ENCODE measurements around the gene FCRL4. TPM values are rescaled to one million over a fixed set of nuclear protein-coding genes. Genes with fewer than 3 reads are reported as not detected.

FCRL4 gene
- not detected for total RNA-seq (ENCODE audit: unreplicated experiment)
- long read RNA-seq, result 0 reads

GRCh38 chr1:157597959-157598667 is at the start of gene FCRL4:
Gene FCRL4 (minus strand): TSS chr1:157598085. CDS start chr1:157597944, 141 bp downstream.
- Mint-ChIP-seq H3K27ac (ENCODE audit: unreplicated experiment) (no peak within 1 kb of the TSS), H3K4me1 (ENCODE audit: unreplicated experiment) (peaks cover 7% of the 10 kb centered on the region), H3K27me3 (ENCODE audit: unreplicated experiment) (no peaks in the 10 kb centered on the region), H3K4me3 (ENCODE audit: unreplicated experiment) (no peak within 1 kb of the TSS), H3K9me3 (ENCODE audit: unreplicated experiment) (no peaks in the 10 kb centered on the region), H3K36me3 (ENCODE audit: low read depth, unreplicated experiment) (no peaks in the 10 kb centered on the region)
- no peak for DNase-seq (ENCODE audit: low spot score)
- no peak for TF ChIP-seq CTCF (IDR thresholded peaks at IDR 0.05; ENCODE audit: unreplicated experiment)

DNA sequence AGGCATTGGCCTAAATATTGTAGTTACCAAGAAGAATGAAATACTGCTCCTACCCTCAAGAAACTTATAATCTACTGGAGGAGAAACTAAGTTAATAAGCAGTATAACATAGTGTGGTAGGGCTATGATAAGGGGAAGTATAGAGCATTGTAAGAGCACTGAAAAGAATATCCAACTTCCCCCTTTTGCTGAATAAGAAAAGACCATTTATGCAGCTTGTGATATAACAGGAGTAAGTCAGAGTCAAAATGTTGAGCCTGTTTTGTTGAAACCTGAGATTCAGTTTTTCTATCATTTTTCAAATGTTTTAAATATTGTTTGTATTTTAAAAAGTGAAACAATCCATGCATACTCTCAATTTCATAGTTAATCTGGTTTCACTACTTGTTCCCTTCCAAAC is 48.3 kb upstream of the FCRL4 start:
- no peak for DNase-seq (ENCODE audit: low spot score)
- Mint-ChIP-seq H3K27me3 (ENCODE audit: unreplicated experiment) (no peaks in the 10 kb centered on the region), H3K36me3 (ENCODE audit: low read depth, unreplicated experiment) (no peaks in the 10 kb centered on the region), H3K4me1 (ENCODE audit: unreplicated experiment) (no peaks in the 10 kb centered on the region), H3K27ac (ENCODE audit: unreplicated experiment) (no peak overlapping the region), H3K9me3 (ENCODE audit: unreplicated experiment) (no peaks in the 10 kb centered on the region), H3K4me3 (ENCODE audit: unreplicated experiment) (no peak overlapping the region)
- TF ChIP-seq CTCF (IDR thresholded peaks at IDR 0.05; ENCODE audit: unreplicated experiment), result no peak

- H3K4me3 Mint-ChIP-seq (ENCODE audit: unreplicated experiment), result no peak overlapping the region
- no peak overlapping the region for H3K27ac Mint-ChIP-seq (ENCODE audit: unreplicated experiment)
- no peak for TF ChIP-seq CTCF (IDR thresholded peaks at IDR 0.05; ENCODE audit: unreplicated experiment)
- no peaks in the 10 kb centered on the region for H3K27me3 Mint-ChIP-seq (ENCODE audit: unreplicated experiment)
- no peaks in the 10 kb centered on the region for H3K9me3 Mint-ChIP-seq (ENCODE audit: unreplicated experiment)
- H3K36me3 Mint-ChIP-seq (ENCODE audit: low read depth, unreplicated experiment), result no peaks in the 10 kb centered on the region
- no peak for DNase-seq (ENCODE audit: low spot score)
- no peaks in the 10 kb centered on the region for H3K4me1 Mint-ChIP-seq (ENCODE audit: unreplicated experiment)
Measured at GRCh38 chr1:157641177-157641576, 43.3 kb upstream of the FCRL4 start.

DNA sequence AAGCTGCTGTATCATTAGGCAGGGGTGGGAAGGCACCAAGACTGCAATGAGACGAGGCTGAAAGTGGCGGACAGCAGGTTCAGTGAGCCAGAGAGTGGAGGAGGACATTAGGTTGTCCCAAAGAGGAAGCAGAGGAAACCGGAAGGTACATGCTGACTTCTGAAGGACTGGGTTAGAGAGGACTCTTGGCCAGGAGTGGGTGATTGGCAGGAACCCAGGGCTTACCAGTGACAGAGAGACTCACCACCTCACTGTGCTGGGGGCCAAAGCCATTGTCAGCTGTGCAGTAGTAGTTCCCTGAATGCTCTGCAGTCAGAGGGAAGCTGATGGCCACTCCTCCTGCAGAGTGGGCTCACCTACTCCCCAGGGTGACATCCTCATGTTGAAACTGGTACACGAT is 41.9 kb upstream of the FCRL4 start:
- Mint-ChIP-seq H3K27me3 (ENCODE audit: unreplicated experiment) (no peaks in the 10 kb centered on the region), H3K36me3 (ENCODE audit: low read depth, unreplicated experiment) (no peaks in the 10 kb centered on the region), H3K4me1 (ENCODE audit: unreplicated experiment) (no peaks in the 10 kb centered on the region), H3K9me3 (ENCODE audit: unreplicated experiment) (no peaks in the 10 kb centered on the region), H3K27ac (ENCODE audit: unreplicated experiment) (no peak overlapping the region), H3K4me3 (ENCODE audit: unreplicated experiment) (no peak overlapping the region)
- no peak for TF ChIP-seq CTCF (IDR thresholded peaks at IDR 0.05; ENCODE audit: unreplicated experiment)
- no peak for DNase-seq (ENCODE audit: low spot score)

DNA sequence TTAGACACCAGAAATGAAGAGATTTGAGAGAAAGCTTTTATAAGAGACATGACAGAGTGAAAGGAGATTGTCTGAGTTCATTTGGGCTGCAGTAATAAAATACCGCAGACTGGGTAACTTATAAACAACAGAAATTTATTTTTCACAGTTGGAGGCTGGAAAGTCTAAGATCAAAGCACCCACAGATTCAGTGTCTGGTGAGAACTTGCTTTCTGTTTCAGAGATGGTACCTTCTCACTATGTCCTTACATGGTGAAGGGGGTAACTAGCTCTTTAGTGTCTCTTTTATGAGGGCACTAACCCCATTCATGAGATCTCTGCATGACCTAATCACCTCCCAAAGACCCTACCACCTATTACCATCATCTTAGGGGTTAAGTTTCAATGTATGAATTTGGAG is 30.9 kb upstream of the FCRL4 start:
- no peak for TF ChIP-seq CTCF (IDR thresholded peaks at IDR 0.05; ENCODE audit: unreplicated experiment)
- Mint-ChIP-seq H3K27me3 (ENCODE audit: unreplicated experiment) (peaks cover 4% of the 10 kb centered on the region), H3K4me1 (ENCODE audit: unreplicated experiment) (peaks cover 3% of the 10 kb centered on the region), H3K27ac (ENCODE audit: unreplicated experiment) (no peak overlapping the region), H3K36me3 (ENCODE audit: low read depth, unreplicated experiment) (peaks cover 3% of the 10 kb centered on the region), H3K9me3 (ENCODE audit: unreplicated experiment) (no peaks in the 10 kb centered on the region), H3K4me3 (ENCODE audit: unreplicated experiment) (no peak overlapping the region)
- DNase-seq (ENCODE audit: low spot score), result no peak
